Colonic mucosa (tissue), 4 donors: ENCODE results near the gene CSRP2. TPM values are rescaled to one million over a fixed set of nuclear protein-coding genes. Genes with fewer than 3 reads are reported as not detected.

Experiments used
- DNase-seq: peaks from one replicate; pipeline ENCODE4 v3.0.0-alpha.2; 2020
- H3K27ac ChIP-seq: fragments of 200-600 bp; one replicate; pipeline ENCODE4 v1.8.0; 2021
- H3K27me3 ChIP-seq: fragments of 200-600 bp; one replicate; pipeline ENCODE4 v1.8.0; 2021
- H3K36me3 ChIP-seq: fragments of 200-600 bp; one replicate; pipeline ENCODE4 v1.8.0; 2021
- H3K4me1 ChIP-seq: fragments of 200-600 bp; one replicate; pipeline ENCODE4 v1.8.0; 2021; ENCODE audit warnings: mild to moderate bottlenecking
- H3K4me3 ChIP-seq: fragments of 200-600 bp; one replicate; pipeline ENCODE4 v1.8.0; 2021
- H3K9ac ChIP-seq, 2 donors: one replicate each; pipeline ENCODE4 v1.7.0; 2013; ENCODE audit warnings: control low read depth in 2 of 2, low read depth in 2 of 2, low read length in 2 of 2
- H3K9me3 ChIP-seq: fragments of 200-600 bp; one replicate; pipeline ENCODE4 v1.8.0; 2021
- CTCF ChIP-seq: fragments of 200-600 bp; IDR thresholded peaks from one replicate; pipeline ENCODE4 v1.8.0; 2022; ENCODE audit warnings: antibody characterized with exemption, mild to moderate bottlenecking
- intact Hi-C: fragments of 100-400 bp; cut with DNase I; formaldehyde crosslinking; loops from one replicate; pipeline ENCODE4 v1.14.1; 2022
- total RNA-seq, 2 donors: library from RNA; stranded (reverse); fragmentation: NEBNext Ultra II Directional in 1 of 2; extraction: Animal tissue kit (Norgen Biotek cat#: 25700) in 1 of 2; gene quantifications; one replicate each; pipeline ENCODE4 v1.2.1, GENCODE V29; 2021
- donor health status: healthy.
- donor health status: DM: no; HTN: no; CAD: no.
- donor health status: DM: no; HTN: no; CAD: no.

CSRP2 gene
- total RNA-seq, 2 donors from 2014 or later, result 5.8 to 7.4 TPM

GRCh38 chr12:76811976-76812375 is 66.8 kb downstream of the CSRP2 start:
- DNase-seq, result no peak
- TF ChIP-seq CTCF, result no peak
- H3K9me3 ChIP-seq, result no peaks in the 10 kb centered on the region
- H3K4me1 ChIP-seq, result no peaks in the 10 kb centered on the region
- no peak overlapping the region for H3K9ac ChIP-seq
- H3K4me3 ChIP-seq, result no peak overlapping the region
- no peaks in the 10 kb centered on the region for H3K27me3 ChIP-seq
- H3K36me3 ChIP-seq, result no peaks in the 10 kb centered on the region
- intact Hi-C loops, result no loop called here
- H3K27ac ChIP-seq, result no peak overlapping the region

DNA sequence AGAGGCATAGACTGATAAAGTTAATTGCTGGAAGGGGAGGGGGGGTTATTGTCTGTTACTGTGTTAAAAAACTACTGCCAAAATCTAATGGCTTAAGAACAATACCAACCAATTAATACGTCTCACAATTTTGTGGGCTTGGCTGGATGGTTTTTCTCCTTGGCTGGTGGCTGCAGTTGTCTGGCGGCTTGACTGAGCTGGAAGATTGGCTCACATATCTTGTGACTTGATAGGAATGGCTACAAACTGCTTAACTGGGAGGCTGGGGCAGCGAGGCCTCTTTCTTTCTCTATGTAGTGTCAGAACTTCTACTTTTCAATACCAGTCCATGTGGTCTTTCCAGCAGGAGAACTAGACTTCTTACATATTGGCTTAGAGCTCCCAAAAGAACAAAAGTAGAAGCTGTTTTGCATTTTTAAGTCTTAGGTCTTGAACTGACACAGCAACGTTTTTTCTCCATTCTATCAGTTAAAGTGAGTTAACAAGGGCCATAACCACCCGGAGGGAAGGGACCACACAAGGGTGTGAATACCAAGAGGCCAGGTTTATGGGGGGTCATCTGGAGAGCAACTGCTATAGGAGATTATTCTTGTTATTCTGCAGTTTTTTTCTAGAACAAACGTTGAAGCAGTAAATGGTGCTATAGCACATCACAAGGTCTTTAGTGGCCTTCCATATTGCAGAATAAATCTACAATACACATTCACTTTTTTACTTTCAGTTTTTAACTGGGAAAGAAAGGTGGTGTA is 68.0 kb downstream of the CSRP2 start:
- H3K9me3 ChIP-seq, result no peaks in the 10 kb centered on the region
- H3K4me3 ChIP-seq, result no peak overlapping the region
- H3K9ac ChIP-seq, result no peak overlapping the region
- TF ChIP-seq CTCF, result no peak
- H3K4me1 ChIP-seq, result no peaks in the 10 kb centered on the region
- DNase-seq, result no peak
- no peak overlapping the region for H3K27ac ChIP-seq
- no peaks in the 10 kb centered on the region for H3K36me3 ChIP-seq
- no peaks in the 10 kb centered on the region for H3K27me3 ChIP-seq
- intact Hi-C loops, result no loop called here

Other genes starting within 250 kb of the CSRP2 start
- 10 to 100 TPM; 15.7 to 16.6 TPM for gene ZDHHC17, start 114.9 kb downstream of the CSRP2 start, total RNA-seq
- gene E2F7, start 186.6 kb upstream of the CSRP2 start, total RNA-seq, result 1 to 10 TPM; 2.4 to 9.1 TPM